HG03060 (cell line): Measurements from ENCODE around the gene MLST8.
"Not testable (repeated sequence)": the region's sequence is repeated elsewhere in the genome, so short reads cannot be mapped to it uniquely, and the experiment has no call there.

Experiments used
- ATAC-seq: cut with Tn5 transposase; IDR thresholded peaks from one replicate; pipeline ENCODE4 v1.9.1; 2021; ENCODE audit warnings: low read depth, moderate number of reproducible peaks; ENCODE audit not compliant: unreplicated experiment

MLST8 gene

DNA sequence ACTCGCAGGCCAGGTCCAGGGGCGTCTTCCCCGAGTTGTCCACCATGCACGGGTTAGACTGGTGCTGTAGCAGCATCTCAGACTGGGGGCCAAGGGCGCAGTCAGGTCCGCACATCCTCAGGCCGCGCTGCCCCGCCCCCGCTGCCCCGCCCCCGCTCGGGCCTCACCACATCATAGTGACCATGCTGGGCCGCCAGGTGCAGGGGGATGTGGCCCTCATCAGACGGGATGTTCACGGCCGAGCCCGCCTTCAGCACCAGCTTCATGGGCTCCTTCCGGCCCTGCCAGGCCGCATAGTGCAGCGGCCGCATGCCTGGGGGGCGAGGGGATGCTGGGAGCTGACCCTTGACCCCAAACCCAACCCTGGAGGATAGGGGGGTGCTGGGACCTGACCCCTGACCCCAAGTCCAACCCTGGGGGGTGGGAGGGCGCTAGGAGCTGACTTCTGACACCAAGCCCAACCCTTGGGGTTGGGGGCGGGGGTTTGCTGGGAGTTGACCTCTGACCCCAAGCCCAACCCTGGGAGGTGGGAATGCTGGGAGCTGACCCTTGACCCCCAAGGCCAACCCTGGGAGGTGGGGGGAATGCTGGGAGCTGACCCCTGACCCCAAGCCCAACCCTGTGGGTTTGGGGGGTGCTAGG lies 15.9 kb upstream of the MLST8 start:
- no peak for ATAC-seq

DNA sequence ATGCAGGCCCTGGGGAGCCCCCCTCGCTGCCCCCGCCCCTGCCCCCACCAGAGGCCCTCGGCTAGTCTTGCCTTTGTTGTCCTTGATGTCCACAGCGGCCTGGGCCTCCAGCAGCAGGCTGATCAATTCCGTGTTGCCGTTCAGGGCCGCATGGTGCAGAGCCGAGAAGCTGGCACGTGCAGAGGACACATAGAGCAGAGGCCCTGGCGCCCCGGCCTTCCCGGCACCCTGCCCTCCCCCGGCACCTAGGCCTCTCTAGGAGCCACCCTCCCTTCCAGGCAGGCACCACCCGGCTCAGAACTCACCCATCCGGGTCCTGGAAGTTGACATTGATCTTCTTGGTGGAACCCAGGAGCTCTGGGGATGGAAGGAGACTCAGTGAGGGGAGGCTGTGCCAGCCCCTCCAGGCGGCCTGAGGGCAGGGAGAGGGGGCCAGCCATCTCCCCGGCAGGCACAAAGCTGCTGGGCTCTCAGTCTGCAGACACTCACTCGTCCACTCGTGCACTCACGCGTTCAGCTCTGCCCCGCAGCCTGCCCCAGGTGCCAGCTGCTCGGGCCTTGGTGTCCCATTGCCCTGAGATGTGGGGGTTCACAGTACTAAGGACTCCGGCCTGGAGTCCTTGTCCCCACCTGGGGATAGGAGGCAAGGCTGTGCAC lies 15.1 kb upstream of the MLST8 start:
- no peak for ATAC-seq

DNA sequence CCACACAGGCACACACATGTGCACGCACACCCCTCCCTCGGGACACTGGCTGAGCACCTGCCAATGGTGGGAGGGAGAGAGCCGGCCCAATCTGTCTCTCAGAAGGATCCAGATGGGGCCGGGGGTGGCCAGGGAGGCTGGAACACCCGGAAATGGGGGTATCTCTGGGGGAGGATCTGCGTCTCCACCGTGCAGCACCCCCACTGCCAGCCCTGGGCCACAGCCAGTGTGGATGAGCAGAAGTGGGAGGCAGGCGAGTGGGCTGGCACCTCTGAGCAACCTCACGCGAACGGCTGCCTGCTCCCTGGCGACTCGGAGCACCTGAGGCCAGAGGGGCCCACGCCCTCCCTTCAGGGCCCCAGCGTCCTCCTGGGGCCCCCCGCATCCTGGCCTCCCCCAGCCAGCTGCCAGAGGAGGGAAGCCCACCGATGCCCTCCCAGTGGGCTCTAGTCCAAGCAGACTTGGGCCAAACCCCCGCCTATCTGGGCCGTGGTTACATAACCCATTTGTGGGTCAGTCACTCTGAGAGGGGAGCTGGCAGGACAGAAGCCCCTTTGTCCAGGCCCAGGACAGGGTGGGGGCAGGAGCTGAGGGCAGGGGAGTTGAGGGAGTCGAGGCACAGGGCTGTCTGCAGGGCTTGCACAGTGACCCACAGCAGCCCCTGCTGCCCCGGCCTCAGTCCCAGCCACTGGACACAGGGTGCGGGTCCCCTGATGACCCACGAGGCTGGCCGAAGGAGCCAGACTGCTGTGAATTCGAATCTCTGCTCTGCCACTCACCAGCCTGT lies 14.4 kb upstream of the MLST8 start:
- no peak for ATAC-seq

DNA sequence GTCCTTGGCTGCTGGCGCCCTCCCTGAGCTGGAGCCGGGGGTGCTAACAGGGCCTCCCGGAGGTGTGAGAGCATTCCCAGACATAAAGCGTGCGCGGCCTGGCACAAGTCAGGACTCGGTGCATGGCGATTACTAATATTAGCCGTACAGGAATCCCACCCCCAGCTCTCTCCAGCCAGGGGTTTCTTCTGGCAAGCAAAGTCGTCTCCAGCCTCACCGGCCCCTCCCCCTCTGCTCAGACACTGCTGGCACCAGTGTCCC lies 13.9 kb upstream of the MLST8 start:
- ATAC-seq = no peak

DNA sequence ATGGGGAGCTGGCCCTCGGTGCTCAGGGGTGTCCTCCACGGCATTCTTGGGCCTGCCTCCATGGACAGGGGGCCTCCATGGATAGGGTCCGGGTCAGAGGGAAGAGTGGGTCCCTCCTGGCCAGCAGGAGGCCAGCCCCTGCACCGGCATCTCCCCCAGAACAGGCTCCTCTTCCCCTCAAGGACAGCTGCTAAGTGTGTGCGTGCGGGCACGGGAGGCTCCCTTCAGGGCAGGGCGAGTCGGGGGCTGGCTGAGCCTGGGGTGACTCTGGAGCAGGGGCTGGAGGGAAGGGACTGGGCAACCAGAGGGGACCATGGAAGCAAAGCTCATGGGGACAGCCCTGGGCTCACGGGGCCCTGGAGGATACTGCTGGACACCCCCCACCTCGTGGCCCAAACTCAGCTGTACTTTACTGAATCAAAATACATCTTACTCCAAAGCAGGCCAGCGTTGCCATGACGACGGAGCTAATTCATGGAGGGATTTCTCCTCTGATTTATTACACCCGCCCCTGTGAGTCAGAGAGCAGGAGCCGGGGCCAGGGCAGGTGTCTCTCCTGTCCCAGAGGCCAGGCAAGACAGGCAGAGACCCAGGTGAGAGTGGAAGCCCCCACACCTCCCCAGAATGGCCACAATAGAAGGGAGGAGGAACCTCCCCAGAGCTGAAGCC lies 11.0 kb upstream of the MLST8 start:
- ATAC-seq = no peak

DNA sequence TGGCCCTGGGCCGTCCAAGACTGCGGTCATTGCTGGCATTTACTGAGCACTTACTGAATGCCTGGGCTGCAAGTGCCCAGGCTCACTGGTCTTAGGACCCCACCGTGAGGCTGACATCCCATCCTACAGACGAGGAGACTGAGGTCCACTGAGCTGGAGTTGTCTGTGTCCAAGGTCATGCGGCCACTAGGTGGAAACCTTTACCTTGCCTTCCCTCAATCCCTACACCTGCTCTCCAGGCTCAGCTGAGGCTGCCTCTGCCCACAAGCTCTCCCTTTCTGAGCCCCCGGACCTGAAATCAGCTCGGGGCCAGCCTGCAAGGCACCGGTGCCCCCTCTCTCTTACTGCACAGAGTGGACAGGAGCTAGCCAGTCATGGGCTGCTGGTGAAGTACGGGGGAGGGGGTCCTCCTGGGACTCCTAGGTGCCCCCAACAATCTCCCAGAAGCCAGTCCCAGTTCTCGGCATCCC lies 10.4 kb upstream of the MLST8 start:
- ATAC-seq = no peak

DNA sequence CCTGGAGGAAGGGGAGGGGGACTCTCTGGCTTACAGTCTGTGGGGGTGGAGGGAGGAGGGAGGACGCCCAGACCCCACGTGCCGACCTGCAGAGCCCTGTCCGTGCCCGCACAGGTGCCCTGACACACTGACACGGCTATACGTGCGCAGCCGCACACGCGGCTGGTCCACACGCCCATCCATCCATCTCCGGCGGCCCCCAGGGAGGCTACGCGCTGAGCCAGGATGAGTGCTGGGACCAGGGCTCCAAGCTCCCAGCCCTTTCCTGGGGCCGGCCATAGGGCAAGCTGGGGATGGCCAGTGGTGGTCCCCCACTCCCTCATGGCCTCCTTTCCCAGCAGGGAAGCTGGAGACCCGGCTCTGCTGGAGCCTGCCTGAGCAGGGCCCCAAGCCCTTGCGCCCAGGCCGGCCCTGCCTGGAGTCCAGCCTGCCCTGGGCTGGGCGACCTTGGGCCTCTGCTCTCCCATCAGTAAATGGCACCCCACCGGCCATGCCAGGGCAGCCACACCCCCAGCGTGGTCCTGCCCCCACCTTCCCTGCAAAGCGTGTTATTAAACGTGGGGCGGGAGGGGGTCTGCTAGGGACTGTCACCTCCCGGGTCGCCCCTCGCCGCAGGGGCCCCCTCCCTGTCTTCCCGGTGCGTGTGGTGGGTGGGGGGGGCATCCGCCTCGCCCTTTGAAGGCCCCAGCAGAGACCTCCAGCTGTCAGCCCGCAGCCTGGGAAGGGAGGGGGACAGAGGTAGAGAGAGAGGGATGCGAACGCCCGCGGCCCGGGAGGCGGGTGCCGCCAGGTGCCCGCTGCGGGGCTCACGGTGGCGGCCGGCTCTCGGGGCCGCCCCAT lies 9.7 kb upstream of the MLST8 start:
- ATAC-seq = no peak

DNA sequence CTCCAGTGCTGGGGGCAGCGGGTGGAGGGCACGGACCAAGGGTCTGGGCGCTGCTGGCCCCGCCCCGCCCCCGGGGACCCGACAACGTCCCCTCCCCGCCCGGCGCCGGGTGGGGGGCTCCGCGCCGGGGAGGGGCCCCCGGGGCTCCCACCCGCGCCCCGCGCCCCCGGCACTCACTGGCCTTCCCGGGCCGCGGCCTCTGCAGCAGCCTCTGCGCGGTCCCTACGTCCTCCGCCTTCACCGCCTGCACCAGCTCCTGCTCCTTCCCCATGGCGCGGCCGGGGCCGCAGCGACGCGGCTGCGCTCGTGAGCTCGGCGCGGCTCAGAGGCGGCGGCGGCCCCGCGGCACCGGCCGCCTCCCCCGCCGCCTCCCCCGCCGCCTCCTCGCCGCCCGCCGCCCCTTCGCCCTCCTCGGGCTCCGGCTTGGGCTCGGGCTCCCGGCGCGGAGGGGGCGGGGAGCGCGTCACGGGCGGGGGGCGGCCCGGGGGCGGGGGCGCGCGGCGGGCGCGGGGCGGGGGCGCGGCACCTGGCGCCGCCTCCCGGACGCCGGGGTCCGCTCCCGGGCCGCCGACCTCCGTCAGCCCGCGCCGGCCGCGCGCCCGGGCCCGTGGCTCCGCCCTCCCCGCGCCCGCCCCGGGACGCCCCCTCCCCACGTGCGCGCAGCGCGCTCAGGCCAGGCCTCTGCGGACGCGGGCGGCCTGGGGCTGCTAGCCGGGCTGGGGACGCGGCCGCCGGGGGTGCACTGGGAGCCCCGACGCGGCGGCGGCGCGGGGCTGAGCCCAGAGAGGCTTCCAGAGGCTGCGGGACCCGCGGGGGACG lies 8.9 kb upstream of the MLST8 start, which contains the start of gene CASKIN1:
Gene CASKIN1 (minus strand): TSS at position 444 of the 819 bp plus-strand sequence. CDS start 173 bp downstream, at position 271.
- no peak for ATAC-seq

DNA sequence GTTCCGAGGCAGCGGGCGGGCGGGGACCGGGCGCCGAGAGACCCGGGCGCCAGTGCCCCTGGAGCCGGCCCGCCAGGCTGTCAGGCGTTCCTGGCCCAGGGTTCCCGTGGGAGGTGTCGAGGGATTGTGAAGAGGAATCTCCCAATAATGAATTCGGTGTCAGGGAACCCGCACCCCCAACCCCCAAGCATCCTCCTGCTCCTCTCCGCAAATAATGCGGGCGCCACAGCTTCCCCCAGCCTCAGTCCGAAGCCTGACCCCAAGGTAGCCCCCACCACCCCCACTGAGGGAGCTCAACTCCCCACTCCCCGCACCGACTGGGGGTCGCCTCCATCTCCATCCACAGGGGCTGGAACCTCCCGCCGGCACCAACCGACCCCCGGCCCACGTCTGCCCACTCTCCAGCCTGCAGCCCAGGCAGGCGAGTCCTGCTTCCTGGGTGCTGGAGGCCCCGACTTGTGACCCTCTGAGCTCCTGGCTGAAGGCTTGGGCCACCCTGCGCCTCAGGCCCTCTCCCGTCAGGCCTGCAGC lies 8.2 kb upstream of the MLST8 start:
- ATAC-seq = no peak

DNA sequence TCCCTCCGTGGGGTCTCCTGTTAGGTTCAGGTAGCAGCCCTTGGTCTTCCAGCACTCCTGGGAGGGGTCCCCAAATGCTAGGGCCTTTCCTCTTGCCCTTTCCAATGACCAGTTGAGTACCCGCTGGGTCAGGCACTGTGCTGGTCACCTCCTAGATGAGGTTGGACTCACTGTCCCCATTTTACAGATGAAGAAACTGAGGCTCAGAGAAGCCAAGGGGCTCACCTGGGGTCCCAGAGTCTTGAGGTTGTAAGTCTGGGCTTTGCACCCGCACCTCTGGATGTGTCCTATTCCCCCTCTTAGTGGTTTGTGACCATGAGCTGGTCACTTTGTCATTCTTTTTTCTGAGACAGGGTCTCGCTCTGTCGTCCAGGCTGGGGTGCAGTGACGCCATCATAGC lies 7.5 kb upstream of the MLST8 start:
- ATAC-seq = no peak

DNA sequence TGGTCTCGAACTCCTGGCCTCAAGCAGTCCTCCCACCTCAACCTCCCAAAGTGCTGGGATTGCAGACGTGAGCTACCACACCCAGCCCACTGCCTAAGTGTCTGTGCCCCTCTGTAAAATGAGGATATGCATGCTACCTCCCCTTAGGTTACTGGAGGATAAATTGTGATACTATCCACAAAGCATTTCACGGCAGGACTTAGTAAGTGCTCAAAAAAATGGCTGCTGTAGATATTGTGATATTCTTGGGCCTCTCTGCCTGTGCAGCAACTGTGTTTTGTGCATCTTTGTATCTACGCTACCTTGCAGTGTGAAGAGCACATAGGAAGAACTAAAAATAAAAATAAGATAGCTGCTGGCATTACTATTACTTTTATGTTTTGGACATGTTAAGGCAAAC lies 7.0 kb upstream of the MLST8 start:
- ATAC-seq = no peak

DNA sequence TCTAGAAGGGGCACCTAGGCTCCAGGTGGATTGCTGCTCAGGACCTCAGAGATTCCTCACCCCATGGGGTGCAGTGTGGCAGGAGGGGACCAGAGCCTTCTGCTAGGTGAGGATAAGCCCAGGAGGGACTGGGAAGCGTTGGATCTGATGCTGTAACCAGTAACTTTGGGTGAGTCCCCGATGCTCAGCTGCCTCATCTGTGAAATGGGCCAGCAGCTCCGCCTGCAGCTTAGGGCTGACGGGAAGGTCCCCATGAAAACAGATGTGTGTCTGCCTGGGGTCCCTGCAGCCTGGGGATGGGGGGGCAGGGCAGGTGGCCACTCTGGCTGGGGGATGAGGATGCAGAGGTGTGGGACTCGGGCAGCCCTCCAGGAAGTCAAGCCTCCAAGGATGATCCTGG lies 6.2 kb upstream of the MLST8 start:
- ATAC-seq = no peak

DNA sequence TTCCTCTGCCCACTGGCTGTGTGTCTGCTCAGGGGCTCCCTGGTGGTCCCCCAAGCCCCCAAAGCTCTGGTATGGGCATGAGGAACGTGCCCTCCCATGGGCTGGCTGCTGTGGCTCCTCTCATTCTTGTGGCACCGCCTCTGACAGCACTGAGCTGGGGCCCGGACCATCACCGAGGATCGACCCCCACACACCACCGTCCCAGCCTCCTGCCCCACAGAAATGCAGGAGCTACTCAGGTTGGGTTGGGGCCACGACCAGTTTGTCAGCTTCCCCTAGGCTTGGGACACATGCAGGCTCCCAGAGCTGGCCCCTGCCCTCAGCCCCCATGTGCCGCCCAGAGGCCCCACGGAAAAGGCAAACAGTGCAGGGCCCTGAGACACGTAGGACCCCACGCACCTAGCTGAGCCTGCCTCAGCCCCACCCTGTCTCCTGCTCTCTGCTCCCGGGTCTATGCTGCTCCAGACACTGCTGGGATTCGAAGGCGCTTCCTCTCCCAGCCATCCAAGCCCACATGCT lies 5.6 kb upstream of the MLST8 start:
- ATAC-seq = no peak

DNA sequence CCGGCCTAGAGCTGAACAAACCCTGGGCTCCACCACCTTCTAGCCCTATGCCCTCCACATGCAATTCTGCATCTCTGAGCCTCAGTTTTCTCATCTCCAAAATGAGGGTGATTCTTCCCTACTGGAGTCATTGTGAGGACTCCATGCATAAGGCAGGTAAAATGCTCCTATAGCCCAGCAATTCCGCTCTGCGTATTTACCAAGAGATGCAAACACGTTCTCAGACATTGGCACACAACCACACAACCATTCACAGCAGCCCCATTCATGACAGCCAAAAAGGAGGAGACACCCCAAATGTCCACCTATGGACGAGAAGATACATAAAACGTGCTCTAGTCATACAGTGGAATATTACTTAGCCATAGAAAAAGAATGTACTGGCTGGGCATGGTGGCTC lies 4.9 kb upstream of the MLST8 start:
- no peak for ATAC-seq

DNA sequence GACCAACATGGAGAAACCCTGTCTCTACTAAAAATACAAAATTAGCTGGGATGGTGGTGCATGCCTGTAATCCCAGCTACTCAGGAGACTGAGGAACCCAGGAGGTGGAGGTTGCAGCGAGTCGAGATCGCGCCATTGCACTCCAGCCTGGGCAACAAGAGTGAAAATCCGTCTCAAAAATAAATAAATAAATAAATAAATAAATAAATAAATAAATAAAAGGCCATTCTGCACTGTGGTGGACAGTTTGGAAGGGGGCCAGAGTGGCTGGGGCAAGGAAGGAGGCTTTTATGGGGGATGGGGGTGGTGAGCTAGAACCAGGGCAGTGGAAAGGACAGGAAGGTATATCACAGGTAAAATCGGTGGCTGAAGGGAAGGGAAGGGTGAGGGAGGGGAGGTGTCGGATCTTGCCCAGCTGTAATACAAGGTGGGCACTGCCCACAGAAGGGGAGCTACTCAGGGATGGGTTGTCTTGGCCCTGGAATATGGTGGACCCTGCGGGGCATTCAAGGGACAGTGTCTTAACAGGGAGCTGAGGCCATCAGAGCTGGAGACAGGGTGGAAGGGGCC lies 2.0 kb upstream of the MLST8 start:
- not testable (repeated sequence) for ATAC-seq

DNA sequence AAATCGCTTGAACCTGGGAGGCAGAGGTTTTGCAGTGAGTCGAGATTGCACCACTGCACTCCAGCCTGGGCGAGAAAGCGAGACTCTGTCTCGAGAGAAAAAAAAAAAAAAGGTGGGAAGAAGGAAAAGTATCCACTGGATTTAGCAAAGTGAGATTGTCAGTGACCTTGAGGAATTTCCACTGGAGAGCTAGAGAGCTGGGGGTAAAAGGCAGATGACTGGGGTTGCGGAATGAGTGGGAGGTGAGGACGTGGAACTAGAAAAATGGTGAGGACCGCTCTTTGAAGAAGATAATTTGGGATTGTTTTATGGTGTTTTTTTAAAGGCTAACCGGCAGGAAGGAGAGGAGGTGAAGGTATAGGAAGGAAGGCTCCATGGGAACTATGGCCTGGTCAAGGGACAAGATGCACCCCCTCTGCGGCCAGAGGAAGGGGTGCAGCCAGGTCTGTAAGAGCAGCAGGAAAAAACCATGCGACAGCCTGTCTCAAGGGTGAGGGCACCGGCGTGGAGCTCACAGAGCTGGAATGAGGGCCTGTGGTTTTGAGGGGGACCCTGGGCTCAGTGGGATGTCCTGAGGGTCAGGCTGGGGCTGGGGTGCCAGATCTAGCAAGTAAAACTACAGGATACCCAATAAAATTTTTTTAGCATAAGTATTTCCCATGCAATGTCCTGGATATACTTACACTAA lies 694 bp upstream of the MLST8 start:
- no peak for ATAC-seq

DNA sequence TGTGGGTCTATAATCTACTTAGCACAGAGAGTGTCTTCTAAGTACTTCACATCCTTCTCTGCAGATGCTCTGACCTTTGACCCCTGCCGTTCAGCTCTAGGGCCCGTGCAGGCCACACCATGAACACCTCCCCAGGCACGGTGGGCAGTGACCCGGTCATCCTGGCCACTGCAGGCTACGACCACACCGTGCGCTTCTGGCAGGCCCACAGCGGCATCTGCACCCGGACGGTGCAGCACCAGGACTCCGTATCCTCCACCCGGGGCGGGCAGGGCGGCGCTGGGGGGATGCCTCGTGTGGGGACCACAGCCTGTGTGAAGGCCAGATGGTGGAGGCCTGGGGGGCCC lies 686 bp downstream of the MLST8 start:
- peak; percentile 15 for ATAC-seq

DNA sequence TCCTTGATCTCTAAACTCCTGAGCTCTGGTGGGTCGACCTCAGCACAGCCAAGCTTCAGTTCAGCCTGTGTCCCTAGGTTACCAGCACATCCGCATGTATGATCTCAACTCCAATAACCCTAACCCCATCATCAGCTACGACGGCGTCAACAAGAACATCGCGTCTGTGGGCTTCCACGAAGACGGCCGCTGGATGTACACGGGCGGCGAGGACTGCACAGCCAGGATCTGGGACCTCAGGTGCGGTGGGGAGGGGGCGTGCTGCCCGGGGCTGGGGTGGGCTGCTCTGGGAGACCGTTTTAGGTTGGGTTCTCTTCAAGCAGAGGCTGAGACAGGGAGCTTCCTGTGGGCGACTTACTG lies 1.1 kb downstream of the MLST8 start:
- no peak for ATAC-seq
